T47D (cell line): ENCODE data around the gene ZNF768.
A peak's percentile ranks its signal among the peaks of the same experiment; 100 is the strongest.

Source experiments
- DNase-seq, 2 experiments: peaks; one replicate each; pipeline versions ENCODE4 v3.0.0 to v3.0.0-alpha.2; 2011 to 2012; ENCODE audit warnings: low read depth in 1 of 2, low spot score in 1 of 2
- JUND ChIP-seq: IDR thresholded peaks from 2 replicates; pipeline ENCODE4 v1.6.1; 2012; ENCODE audit warnings: low read depth
- in situ Hi-C: cut with HindIII; loops from 2 replicates; pipeline ENCODE4 v1.10.0; 2016; ENCODE audit warnings: low sequenced_read_pairs, low pct_unique_long_range_greater_than_20kb

Gene ZNF768

DNA sequence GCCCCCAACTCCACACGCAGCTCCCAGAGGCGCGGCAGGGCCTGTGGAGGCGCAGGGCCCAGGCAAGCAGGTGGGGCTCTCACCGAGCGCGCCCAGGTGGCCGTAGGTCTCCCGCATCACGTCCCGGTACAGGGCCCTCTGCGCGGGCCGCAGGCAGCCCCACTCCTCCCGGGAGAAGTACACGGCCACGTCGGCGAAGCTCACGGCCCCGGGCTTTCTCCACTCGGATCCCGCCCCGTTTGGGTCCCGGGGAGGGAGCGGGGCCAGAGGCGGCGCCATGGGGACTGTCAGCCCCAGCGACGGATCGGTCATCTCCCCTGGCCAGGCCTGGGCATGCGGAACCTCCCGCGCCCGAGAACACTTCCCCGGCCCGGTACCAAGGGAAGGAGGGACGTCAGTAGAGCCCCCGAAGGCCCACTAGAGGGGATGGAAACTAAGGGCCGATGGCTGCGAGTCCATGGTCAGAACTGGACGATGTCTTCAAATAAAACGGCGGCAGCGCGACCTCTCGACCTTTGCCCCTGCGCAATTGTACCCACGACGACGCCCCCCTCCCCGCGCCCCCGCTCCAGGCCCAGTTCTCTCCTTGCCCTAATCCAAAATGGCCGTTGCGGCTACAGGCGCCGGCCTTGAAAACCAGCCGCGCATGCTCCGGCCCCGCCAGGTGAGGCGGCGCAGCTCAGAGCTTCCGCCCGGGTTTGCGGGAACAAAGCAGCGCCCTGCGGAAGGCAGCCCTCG, 8.2 kb upstream of the ZNF768 start, which contains the start of gene ZNF747:
ZNF747 (minus strand) TSS at position 491 of the 738 bp plus-strand sequence; CDS start at position 312, 179 bp downstream.
- no peak for TF ChIP-seq JUND
- in situ Hi-C loops: no loop called here
- DNase-seq: peak; percentile 87 to 90

DNA sequence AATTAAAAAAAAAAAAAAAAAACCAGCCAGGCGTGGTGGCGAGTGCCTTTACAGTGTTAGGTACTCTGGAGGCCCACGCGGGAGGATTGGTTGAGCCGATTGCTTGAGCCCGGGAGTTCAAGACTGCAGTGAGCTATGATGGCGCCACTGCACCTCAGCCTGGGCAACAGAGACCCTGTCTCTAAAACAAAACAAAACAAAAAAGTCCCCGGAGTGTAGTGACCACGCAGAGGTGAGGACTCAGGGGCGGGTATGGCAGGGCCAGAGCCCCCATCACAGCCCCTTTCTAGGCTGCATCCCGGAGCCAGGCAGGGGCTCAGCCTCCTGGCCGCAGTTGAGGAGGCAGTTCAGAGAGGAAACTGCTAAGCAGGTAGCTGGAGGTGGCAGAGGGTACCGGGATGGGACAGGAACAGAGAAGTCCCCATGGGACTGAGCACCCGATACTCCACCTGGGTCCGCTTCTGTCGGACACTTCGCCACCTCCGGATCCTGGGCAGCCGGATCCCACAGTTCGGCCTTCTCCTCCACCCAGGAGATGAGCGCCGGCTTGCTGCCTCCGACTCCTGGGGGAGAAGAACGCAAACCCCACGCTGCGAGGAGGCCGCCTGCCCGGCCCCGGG, 7.5 kb upstream of the ZNF768 start:
- no peak for DNase-seq
- in situ Hi-C loops: no loop called here
- TF ChIP-seq JUND: no peak

DNA sequence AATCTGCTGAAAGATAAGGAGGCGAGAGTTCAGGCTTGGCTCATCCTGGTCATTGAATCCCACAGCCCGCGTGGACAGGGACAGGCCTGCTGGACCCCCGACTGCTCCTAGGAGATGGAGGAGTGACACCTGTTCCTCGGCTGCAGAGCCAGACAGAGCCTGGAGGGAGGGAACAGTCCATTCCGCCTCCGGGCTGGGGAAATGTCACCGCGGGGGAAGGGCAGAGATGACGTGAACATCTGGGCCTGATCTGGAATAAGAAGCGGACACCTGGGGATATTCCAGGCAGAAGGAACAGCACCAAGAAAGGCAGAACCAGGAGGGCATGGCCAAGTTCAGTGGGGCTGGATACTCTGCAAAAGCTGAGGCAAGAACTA, 6.8 kb upstream of the ZNF768 start:
- TF ChIP-seq JUND: no peak
- no peak for DNase-seq
- in situ Hi-C loops: no loop called here

DNA sequence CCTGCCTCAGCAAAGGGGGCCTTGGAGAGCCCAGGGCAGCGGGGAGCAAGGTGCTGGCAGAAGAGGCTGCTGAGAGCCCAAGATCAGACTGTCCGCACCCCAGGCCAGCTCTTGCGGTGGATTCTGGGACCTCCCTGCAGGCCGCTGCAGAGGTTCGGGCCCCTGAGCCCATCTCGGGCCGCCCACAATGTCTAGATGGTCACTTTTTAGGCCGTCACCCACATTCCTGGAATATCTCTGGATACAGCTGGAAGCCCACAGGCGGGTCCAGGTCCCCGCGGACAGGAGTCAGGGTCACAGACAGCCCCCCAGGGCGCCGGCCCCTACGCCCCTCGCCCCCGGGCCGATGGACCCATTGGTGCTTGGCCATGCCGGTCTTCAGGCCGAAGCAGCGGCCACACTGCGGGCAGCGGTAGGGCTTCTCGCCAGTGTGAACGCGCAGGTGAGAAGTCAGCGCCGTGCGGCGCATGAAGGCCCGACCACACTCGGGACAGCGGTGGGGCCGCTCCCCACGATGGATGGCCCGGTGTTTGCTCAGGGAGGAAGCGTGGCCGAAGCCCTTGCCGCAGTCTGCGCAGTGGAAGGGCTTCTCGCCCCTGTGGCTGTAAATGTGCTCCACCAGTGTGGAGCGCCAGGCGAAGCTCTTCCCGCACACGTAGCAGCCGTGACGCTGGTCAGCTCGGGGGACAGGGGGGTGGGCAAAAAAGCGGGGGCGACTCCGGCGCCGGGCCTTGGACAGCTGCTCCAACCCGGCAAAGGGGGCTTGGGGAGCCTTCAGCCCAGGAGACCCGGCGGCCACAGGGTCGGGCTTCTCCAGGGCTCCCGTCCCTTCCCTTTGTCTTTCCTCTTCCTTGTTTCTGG, 6.1 kb upstream of the ZNF768 start:
- no peak for TF ChIP-seq JUND
- DNase-seq: no peak
- in situ Hi-C loops: no loop called here

DNA sequence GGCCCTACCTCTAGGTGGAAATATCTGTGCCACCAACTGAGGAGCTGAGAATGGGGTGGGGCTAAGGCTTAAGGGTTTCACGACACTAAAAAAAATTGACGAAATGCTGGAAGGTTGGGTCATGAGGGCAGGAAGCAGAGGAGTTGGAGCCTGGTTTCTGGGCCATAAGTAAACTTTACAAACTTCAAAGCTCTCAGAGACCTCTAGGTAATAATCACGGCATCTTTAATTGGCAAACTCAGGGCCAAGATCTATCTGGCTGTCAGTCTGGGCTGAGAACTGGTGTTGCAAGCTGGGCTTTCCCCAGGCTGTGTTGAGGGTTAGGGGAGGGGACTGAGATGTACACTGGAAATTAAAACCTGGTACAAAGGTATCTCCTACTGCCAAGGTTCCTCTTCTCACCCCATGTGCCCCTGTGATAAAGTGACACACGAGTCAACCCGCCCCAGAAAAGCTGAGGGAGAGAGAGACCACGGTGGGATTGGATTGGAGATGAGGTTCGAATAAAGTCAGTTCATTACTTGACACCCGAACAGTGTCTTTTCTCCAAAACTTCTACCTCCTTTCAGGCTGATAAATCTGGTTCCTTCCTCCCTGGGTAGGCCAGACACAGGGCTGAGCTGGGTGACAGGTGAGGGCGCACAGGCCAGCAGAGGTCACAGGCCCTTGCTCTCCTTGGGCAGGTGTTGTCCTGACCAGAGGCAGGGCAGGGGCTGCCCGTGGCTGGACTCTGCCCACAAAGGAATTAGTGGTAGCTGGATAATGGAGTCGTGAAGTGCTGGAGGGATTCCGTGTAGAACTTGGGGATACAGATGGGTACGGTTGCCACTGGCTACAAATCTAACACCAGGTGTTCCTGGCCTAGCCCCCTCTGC, 4.0 kb upstream of the ZNF768 start:
- TF ChIP-seq JUND: no peak
- in situ Hi-C loops: no loop called here

DNA sequence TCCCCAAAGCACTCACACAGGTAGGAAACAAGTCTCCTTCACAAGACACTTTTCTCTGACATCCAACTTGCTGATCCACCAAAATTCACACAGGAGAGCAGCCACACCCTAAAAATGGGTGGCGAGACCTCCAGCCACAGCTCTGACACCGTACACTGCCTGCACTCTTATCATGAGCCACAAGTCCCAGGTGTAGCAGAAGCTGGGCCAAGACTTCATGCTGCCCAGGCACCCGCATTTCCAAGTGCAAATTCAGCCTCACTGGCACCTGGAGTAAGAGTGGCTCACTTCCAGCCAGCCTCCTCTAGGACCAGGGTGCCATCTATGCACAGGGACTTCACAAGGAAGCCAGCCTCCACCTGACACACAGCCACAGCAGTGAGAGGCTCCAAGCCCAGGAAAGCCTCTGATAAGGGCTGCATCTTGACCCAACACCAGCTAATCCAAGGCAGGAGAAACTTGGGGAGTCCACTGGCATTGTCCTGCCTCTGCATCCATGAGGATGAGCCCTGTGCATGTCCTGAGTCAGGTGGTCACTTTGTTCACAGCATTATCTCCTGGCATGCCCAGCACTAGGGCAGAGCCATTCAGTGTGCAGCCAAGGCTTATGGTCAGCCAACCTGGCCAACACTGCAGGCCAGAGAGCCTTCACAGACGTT, 2.6 kb upstream of the ZNF768 start:
- no peak for TF ChIP-seq JUND
- in situ Hi-C loops: no loop called here
- DNase-seq: no peak

More for the DNA sequence above, 4.0 kb upstream of the ZNF768 start:
- DNase-seq: peak in 1 of 2 experiments; percentile 54

DNA sequence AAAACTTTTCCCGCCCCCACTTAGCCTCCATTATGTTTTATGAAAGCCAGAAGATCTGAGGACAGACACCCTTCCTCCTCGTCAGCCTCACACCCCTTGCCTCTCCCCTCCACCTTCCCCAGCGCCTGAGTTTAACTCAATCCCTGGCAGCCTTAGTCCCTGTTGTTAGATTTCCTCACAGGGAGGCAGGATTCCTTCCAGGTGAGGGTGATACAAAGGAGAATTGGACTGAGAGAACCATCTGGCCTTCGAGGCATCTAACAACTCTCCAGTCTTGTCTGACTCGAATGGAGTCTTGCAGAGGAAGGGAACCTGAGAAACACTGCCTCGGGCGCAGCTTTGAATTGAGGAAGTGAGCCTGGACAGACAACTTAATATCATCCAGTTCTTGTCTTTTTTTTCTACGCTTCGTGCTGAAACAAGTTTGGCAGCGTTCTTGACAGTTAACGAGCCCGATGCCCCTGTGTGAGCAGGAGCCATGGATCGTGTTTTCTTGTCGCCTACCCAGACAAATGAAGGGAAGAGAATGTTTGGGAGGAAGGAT, 1.3 kb upstream of the ZNF768 start:
- peak; percentile 43 to 97 for DNase-seq
- in situ Hi-C loops: no loop called here
- no peak for TF ChIP-seq JUND

DNA sequence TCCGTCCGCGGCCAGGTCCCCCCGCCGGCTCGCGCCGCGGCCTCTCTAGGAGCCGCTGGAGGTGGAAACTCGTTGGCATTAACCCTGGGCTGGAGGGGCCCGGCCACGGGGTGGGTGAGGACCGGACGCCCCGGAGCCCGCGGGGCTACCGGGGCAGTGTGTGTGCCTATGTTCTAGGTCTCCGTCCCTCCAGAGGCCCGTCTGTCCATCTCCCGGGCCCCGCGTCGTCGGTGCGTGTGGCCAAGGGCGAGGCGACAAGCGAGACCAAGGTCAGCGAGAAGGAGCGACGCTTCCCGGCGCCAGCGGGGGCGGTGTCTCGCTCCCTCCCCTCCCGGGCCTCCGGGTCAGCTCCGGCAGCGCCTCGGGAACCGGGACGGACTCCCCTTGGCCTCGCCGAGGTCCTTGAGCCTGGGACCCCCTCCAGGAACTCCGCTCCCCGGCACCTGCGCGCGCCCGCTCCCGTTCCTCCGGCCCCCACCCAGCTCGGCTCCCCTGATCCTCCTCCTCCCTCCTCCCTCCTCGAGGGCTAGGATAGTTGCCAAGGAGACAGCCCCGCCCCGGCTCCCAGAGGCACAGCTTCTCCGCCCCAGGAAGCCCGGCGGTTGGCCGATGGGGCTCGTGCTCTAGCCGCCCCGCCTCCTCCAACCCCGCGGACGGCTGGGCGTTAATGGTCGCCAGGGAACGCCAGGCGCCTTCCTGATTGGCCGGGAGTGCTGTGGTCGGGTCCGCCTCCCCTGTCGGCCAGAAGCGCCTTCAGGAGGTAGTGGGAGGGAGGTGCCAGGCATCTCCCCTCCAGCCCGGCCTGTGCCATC, 663 bp upstream of the ZNF768 start:
- DNase-seq: peak; percentile 97 to 99
- in situ Hi-C loops: no loop called here
- no peak for TF ChIP-seq JUND

DNA sequence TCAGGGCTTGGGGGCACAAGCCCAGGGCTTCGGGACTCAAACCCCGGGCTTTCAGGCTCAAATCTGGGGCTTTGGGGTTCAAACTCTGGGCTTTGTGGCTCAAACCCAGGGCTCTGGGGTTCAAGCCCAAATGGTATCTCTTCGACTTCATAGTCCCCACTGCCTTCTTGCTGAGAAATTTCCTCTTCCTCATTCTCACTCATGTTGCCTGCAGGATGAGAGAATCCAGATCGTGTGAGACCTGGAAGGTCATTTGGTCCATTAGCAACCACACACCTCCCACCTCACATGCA, 576 bp downstream of the ZNF768 start:
- in situ Hi-C loops: no loop called here

DNA sequence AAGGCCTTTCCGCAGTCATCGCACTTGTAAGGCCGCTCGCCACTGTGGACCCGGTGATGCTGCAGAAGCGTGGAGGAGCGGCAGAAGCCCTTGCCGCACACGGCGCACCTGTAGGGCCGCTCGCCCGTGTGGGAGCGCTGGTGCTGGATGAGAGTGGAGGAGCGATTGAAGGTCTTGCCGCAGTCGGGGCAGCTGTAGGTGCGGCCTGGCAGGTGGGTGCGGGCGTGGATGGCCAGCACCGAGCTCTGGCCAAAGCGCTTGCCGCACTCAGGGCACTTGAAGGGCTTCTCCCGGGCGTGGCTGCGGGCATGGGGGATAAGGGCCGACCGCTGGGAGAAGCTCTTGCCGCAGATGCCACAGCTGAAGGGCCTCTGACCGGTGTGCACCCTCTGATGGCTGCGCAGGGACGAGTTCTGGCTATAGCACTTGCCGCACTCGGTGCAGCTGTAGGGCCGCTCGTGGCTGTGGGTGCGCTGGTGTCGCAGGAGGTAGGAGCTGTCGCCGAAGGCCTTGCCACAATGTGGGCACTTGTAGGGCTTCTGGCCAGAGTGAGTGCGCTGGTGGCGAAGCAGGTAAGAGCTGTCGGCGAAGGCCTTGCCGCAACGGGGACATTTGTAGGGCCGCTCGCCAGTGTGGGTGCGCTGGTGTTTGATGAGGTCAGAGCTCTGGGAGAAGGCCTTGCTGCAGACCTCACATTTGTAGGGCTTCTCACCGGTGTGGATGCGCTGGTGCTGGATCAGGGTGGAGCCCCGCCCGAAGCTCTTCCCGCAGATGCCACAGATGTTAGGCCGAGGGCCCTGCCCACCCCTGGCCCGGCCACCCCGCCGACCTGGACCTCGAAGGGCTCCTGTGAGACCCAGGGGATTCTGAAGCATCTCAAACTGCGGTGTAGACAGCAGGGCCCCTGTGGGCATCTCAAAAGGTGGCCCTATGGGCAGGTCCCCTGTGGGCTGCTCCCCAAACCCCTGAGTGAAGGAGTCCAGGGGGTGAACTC, 1.5 kb downstream of the ZNF768 start:
- in situ Hi-C loops: no loop called here
- TF ChIP-seq JUND: no peak
- no peak for DNase-seq

More for the DNA sequence above, 576 bp downstream of the ZNF768 start:
- DNase-seq: no peak
- TF ChIP-seq JUND: no peak
